Amygdala (tissue), 56 donors: ENCODE measurements around the gene BHLHE23.
"Not testable (repeated sequence)": the region's sequence is repeated elsewhere in the genome, so short reads cannot be mapped to it uniquely, and the experiment has no call there.

ENCODE experiments used
- DNase-seq, 56 donors: peaks; one replicate each; lab custom pipeline; 2025; lab: John Stamatoyannopoulos, UW

Gene BHLHE23

DNA sequence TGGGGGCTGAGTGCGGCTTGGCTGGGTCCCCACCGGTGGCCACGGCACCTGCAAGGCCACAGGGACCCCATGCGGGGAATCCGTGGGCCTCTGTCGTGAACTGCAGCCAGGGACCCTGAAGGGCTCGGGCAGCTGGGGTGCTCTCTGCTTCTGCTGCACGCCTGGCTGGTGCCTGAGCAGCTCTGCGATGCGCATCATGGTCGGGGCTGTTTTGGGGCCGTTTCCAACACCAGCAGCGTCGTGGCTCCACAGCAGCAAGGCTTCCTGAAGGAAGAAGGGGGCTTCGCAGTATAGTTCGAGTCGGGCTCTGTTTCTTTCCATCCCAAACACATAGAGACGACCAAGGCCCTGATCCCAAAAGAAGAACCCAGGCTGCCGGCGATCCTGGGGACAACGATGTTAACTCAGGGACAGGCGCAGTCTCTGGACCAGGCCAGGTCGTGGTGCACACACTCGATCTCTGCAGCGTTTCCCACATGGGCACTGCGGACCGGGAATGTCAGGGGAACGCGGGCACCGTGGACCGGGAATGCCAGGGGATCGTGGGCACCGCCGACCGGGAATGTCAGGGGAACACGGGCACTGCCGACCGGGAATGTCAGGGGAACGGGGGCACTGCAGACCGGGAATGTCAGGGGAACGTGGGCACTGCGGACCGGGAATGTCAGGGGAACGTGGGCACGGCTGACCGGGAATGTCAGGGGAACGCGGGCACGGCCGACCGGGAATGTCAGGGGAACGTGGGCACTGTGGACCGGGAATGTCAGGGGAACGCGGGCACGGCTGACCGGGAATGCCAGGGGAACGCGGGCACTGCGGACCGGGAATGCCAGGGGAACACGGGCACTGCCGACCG lies 36.8 kb upstream of the BHLHE23 start:
- DNase-seq: no peak

DNA sequence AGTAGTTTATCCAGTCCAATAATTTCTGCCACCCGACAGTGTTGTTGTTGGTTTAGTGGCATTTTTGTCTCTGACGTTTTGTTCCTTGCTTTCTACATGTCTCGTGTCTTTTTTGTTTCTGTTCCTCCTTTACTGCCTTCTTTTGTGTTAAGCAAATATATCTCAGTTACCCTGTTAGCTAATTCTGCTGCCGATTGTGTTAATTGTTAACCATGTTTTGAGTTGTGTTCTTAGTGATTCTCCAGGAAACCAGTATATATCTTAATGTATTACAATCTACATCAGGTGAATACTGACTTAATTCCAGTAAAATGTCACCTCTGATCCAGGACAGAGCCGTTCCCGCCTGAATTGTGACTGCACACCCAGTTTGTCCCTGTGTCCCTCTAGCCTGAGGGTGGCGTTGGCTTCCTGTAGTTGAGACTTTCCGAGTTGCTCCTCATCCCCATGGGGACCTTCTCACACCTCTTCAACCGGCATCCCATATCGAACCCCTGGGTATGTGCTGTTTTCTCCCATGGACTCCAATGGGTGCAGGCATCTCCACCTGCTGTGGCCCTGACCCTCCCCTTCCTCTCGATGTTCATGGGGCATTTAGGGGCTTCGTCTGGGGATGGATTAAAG lies 35.8 kb upstream of the BHLHE23 start:
- no peak for DNase-seq

DNA sequence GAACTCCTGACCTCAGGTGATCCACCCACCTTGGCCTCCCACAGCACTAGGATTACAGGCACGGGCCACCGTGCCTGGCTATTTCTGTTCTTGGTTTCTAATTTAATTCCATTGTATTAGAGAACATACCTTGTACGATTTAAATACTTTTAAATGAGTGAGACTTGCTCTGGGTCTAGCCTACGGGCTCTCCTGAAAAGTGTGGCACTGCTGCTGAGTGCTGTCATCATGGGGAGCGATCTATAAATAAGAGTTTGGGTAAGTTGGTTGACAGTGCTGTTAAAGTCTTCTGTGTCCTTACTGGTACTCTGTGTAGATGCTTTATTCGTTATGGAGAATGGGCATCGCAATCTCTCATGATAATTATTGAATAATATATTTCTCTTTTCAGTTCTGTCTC lies 35.0 kb upstream of the BHLHE23 start:
- no peak for DNase-seq

DNA sequence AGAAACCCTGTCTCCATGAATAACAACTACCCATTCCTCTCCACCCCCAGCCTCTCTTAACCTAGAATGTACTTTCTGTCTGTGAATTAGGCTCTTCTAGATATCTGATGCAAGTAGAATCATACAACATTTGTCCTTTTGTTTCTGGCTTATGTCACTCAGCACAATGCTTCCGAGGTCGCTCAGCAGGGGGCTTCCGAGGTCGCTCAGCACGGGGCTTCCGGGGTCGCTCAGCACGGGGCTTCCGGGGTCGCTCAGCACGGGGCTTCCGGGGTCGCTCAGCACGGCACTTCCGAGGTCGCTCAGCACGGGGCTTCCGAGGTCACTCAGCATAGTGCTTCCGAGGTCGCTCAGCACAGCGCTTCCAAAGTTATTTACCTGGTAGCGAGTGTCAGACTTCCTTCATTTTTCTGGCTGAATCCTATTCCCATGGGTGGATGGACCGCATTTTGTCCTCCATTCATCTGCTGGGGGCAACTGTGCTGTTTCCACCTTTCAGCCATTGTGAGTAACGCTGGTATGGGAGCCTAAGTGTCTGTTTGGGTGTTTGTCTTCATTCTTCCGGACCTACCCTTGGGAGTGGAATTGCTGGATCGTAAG lies 31.0 kb upstream of the BHLHE23 start:
- DNase-seq: no peak

DNA sequence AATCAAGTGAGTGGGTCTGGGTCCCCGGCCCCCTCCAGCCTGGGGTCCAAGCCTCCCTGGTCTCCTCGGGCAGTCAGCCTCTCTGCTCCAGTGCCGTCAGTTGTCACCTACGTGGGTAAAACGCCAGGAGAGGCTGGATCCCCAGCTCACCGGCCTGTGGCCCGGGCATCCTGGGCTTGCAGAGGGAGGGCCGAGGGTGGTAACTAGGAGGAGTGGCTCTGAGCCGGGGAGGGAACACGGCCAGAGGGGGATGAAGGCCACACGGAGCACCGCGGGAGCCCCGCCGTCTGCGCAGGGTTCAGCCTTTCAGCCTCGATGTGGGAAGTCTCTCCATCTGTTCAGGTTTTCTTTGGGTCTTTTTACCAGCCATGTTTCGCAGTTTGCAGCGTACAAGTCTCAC lies 29.5 kb upstream of the BHLHE23 start:
- no peak for DNase-seq

DNA sequence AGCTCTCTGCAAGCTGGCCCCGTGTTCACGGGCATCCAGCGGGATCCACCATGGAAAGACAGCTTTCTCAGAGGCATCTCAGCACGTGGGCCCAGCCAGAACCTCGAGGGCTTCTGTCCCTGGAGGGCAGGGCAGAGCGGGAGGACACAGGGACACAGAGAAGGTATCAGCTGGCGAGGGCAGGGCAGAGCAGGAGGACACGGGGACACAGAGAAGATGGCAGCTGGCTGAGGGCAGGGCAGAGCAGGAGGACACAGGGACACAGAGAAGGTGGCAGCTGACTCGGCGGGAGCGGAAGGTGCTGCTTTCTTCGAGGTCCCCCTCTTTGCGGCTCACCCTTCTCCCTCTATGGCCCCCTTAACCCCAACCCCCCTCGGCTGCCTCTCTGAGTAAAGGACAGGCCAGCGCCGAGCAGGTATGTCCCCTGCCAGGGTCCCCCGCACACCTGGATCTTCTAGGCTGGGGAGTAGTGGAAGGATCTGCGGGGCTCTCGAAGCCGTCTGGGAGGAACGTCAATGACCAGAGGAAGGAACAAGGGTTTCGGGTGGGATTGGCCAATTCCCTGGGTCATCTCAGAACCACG lies 28.9 kb upstream of the BHLHE23 start:
- no peak for DNase-seq

DNA sequence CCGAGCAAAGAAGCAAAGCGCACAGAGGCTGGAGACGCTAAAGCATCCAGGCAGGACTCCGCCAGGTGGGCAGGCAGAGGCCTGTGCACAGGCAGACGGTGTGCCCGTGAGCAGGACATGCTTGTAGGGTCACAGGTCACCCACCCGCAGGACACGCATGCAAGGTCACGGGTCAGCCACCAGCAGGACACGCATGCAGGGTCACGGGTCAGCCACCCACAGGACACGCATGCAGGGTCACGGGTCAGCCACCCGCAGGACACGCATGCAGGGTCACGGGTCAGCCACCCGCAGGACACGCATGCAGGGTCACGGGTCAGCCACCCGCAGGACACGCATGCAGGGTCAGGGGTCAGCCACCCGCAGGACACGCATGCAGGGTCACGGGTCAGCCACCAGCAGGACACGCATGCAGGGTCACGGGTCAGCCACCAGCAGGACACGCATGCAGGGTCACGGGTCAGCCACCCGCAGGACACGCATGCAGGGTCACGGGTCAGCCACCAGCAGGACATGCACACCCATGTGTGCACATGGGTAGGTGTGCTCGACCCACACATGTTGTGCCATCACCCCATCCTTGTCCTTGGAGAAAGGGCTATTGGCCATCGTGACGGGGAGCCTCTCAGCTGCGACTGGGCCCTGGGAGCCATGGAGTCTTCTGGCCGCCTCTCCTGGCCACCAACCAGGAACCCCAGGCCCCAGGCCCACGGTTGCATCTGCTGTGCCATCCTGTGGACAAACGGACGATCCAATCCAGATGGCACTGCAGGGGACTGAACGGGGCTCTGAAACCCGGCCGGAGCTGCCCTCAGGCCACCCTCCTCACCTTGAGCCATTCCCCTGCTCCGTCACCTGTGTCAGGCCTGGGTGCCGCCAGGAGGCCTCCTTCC lies 28.2 kb upstream of the BHLHE23 start:
- DNase-seq: not testable (repeated sequence)

DNA sequence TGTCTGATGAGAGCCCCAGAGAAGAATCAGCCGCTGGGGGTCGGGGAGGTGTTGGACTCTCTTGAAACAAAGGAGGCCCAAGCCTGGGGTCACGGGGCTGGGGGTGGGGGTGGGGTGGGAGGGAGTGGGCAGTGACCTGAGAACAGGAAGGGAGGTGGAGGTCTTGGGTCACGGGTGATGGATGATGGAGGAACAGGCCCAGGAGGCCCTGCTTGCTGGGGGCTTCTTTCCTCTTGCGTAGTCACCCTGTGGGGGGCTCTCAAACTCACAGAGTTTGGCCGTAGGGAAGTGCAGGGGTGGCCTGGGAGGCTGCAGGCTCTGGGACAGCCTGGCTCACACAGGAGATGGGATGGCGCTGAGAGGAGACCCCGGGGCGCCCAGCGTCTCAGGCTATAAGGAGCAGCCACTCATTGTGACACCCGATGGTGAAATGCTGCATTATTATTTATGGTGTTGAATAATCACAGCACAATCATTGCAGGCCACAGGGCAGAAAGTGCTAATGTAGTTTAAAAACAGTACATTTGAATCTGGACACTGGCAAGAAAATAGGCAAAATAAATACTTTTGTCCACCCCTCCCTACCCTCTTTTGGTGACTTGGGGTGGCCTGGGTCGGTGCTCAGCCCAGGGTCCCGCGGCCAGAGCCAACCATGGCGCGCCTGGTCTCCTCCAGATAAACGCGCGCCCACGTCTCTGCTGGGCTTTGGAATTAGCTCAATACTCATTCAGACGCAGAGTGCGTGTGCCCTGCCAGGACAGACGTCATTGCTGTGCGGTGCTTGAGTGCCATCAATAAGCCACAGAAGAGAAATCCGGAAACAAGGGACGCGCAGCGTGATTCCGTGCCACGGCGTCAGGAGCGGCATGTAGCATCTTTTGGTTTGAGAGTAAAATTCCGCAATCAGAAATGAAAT lies 27.3 kb upstream of the BHLHE23 start:
- no peak for DNase-seq

DNA sequence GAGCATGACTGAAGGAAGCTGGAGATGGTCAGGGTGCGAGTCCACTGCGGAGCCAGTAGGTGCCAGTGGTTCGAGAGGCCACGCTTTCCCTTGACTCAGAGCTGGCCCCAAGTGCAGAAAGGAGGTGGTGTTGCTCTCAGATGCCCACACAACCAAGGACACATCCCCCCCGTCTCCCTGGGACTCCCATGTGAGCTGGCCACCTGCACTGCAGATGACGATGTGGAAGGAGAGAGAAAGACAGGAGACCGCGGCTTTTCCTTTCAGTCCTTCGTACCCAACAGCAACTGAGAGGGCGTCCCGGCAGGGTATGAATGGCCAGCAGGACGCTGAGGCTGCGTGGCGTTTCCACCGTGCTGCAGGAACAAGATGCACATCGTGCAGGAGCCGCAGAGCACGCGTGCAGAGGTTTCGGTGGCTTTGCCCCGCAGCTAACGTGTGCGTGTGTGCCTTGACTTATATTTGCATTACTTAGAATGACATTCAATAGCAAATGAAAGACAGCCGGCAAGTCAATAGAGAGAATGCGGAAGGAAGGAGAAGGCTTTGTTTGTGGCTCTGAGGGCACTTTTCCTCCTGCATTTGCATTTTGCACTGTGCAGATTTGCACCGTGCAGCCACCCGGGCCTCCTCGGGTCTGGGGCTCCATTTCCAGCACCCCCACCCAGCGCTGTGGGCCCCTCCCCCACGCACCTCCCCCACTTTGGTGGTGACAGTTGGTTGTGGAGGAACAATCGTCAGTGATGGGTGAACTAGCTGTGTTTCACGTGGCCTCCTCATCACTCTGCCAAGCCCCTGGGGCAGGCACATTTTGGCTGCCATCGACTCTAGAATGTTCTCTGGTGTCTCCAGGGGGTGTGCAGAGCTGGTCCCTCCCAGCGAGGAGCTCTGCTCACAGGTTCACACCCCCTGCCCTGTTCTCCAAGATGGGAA lies 26.4 kb upstream of the BHLHE23 start:
- DNase-seq: no peak

DNA sequence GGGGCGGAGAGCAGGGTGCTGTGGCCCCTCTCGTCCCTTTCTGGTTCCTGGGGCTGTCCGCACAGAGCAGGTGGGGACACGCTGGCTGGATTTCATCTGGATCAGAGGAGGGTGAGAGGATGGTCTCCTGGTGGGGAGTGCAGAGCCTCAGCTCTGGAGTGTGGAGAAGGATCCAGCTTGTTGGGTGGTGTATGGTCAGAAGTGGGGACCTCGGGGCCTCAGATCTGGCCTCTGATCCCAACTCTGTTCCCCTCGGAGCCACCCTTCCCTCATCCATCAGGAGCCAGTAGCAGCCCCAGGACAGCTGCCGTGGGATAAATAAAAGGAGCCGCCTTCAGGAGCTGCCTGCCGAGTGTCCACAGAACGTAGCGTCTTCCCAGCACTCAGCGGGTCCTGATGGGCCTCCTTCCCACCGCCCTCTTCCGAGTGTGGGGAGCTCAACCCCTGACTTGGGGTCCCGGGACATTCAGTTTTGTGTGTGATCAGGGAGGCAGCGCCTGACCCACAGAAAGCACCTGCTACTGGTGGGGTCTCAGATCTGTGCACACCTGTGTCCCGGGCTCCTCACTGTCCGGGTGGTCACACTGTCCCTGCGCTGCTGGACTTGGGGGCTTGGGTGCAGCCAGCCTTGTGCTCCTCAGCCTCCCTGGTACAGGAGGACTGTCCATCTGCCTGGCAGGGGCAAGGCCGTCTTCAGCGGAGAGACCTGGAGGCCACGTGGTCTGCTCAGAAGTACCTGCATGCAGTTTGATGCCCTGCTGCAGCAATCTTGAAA lies 25.4 kb upstream of the BHLHE23 start:
- no peak for DNase-seq

DNA sequence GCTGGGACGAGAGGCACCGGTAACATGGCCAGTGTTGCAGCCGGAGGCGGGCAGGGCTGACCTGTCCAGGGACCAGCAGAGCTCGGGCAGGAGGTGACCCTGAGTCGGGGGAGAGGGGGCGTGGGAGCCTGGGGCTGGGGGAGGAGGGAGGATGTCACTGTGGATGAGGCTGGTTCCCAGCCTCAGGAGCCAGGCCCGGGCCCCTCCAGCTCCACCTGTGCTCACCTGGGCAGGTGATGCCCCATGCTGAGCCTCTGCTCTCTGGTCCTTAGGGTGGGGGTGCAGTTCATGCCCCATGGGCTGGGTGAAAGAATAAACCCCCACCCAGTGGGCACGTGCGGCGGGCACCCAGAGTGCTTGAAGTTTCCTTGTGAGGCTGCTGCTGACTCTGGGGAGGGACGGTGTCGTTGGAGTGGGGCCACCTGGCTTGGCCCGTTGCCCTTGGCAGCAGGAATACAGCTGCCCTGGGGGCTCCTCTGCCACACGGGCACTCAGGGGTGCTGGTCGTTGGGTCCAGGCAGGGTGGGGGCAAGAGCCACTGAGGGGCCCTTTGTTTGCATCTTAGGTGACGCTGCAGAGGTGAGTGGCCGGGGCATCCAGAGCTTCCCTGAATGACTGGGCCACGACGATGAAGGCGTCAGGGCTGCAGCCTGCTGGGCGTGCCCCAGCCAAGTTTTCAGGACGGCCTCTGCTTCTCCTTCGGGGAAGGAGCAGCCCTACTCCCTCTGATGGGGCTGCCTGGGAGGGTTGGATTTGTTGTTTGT lies 24.7 kb upstream of the BHLHE23 start:
- no peak for DNase-seq

DNA sequence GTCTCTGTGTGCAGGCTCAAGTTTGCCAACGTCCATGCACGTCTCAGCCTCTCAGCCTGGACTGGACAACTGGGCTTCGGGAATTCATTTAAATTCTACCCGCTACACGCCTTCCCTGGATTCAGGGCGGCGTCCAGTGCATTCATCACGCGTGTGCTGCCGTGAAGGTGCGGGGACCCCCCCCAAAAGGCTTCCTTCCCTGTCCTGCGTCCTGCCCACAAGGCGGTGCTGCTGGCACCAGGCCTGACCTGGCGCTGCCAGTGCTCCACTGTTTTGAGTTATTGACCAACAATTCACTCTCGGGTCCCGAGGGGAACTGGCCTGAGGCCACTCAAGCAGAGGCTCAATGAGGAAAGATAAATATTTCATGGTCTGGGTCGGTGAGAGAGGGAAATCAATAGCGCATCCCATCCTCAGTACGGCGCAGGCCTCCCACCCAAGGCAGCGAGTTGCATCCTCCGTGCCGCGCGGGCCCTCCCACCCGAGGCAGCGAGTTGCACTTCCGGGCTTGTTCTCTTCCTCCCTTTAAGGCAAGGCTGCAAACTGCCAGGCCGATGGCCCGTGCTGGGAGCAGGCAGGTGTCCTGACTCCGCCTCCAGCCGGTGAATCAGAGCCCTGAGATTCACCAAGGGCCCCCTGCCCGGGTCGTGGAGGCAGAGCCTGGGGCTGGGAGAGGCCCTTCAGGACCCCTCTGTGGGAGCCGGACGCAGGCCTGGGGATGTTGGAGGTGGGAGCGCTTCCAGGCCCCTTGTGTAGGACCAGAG lies 22.8 kb upstream of the BHLHE23 start:
- DNase-seq: no peak

DNA sequence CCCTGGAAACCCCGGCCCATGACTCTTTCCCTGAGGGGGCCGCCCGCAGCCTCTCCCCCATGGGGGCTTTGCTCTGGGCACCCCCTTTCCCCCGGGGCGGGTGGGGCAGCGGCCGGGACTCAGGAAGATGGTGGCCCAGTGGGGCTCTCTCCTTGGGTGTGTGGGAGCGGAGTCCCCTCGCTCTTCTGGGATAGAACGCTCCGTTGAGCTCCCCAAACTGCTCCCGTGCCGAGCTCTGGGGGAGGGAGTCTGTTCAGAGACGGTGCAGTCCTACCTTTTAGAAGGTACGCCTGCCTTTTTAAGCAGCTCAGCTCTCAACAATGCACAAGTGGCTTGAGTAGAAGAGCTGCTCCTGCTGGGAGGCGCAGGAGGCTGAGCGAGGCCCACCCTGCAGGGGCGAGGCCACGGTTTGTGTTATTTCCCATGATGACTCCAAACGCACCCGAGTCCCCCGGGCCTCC lies 21.7 kb upstream of the BHLHE23 start:
- DNase-seq: no peak

DNA sequence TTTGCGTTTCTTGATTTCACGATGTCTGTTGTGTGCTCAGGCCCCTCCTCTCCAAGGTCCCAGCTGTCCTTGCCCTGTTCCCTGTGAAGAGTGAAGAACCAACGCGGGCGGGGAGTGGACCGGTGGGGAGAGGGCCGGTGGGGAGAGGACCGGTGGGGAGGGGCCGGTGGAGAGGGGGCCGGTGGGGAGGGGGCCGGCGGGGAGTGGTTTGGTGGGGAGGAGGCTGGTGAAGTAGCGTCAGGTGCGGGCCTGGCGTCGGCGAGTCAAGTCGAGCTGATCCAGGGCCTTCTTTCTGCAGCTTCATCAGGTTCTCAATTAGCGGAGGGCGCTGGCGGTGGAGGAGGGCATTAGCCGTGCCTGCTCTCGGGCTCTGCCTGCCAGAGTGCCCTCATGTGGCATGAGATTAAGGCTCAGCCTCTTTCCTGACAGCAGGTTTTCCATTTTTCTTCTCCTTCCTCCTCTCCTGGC lies 21.2 kb upstream of the BHLHE23 start:
- no peak for DNase-seq

DNA sequence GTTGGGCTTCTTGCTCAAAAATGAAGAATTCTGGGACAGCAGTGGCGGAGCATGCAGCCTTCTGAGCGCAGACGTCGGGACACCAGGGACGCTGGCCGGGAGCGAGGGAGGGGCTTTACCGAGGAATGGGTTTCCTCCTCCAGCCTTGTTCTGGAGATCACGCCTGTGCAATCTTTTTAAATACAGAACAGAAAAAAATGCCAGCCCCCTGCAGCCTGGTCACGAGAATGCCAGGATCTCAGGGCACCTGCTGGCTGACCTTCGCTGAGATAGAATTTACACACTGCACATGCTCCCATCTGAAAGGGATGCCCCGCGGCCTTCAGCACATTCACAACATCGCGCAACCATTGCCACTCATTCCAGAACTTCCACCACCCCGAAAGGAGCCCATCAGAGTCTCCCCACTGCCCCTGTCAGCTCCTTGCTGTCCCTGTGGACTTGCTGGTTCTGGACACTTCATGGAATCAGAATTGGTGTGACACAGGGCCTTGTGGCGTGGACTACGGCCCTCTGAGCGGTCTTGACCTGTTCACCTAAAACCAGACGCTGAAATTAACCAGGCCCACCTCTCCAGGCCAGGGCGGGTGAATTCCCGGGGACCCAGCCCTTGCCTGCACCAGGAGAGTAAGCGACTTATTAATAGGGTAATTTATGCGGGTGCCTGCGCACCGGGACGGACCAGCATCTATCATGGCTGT lies 20.6 kb upstream of the BHLHE23 start:
- DNase-seq: no peak
